RWPE2 (cell line): Measurements from ENCODE around the gene SV2C.
"Not testable (repeated sequence)": the region's sequence is repeated elsewhere in the genome, so short reads cannot be mapped to it uniquely, and the experiment has no call there.

ENCODE experiments used
- ATAC-seq: fragments of 200-7000 bp; cut with Tn5 transposase; 3 replicates; pipeline ENCODE4 v1.9.1; 2021; ENCODE audit warnings: low read depth
- DNase-seq: peaks from one replicate; pipeline ENCODE4 v3.0.0-alpha.2; 2020; ENCODE audit warnings: low spot score
- H3K27ac ChIP-seq: fragments of 450-650 bp; 2 replicates; pipeline ENCODE4 v1.5.1; 2017; ENCODE audit warnings: mild to moderate bottlenecking; ENCODE audit not compliant: poor library complexity, severe bottlenecking
- H3K27me3 ChIP-seq: fragments of 250-450 bp; sonication (Bioruptor Pico); 2 replicates; pipeline ENCODE4 v1.5.1; 2021; ENCODE audit warnings: mild to moderate bottlenecking, moderate library complexity; ENCODE audit not compliant: insufficient read depth, poor library complexity, severe bottlenecking
- H3K36me3 ChIP-seq: fragments of 250-450 bp; sonication (Bioruptor Pico); 2 replicates; pipeline ENCODE4 v1.5.1; 2020; ENCODE audit warnings: low read depth, mild to moderate bottlenecking, moderate library complexity
- H3K4me1 ChIP-seq: fragments of 250-450 bp; sonication (Bioruptor Pico); 2 replicates; pipeline ENCODE4 v1.5.1; 2021; ENCODE audit warnings: mild to moderate bottlenecking, moderate library complexity; ENCODE audit not compliant: insufficient read depth, poor library complexity, severe bottlenecking
- H3K4me3 ChIP-seq: fragments of 250-450 bp; sonication (Bioruptor Pico); 2 replicates; pipeline ENCODE4 v1.5.1; 2021; ENCODE audit warnings: mild to moderate bottlenecking, moderate library complexity; ENCODE audit not compliant: severe bottlenecking
- H3K9me3 ChIP-seq: fragments of 250-450 bp; sonication (Bioruptor Pico); 2 replicates; pipeline ENCODE4 v1.5.1; 2021; ENCODE audit warnings: mild to moderate bottlenecking, moderate library complexity; ENCODE audit not compliant: severe bottlenecking
- CTCF ChIP-seq: fragments of 450-650 bp; IDR thresholded peaks from one replicate; pipeline ENCODE4 v1.5.1; 2017; ENCODE audit warnings: mild to moderate bottlenecking, moderate library complexity; ENCODE audit not compliant: poor library complexity, severe bottlenecking

Gene SV2C

GRCh38 chr5:76085243-76085579 is 2.0 kb downstream of the SV2C start:
- ATAC-seq (no peak), DNase-seq (no peak)
- no peak overlapping the region for H3K27ac ChIP-seq
- no peaks in the 10 kb centered on the region for H3K9me3 ChIP-seq
- no peaks in the 10 kb centered on the region for H3K4me1 ChIP-seq
- peaks cover 86% of the 10 kb centered on the region for H3K27me3 ChIP-seq
- no peaks in the 10 kb centered on the region for H3K36me3 ChIP-seq
- TF ChIP-seq CTCF: no peak
- H3K4me3 ChIP-seq: no peak overlapping the region

GRCh38 chr5:76086095-76086494 is 2.9 kb downstream of the SV2C start:
- ATAC-seq (no peak), DNase-seq (no peak)
- Histone ChIP-seq H3K36me3 (no peaks in the 10 kb centered on the region), H3K9me3 (no peaks in the 10 kb centered on the region), H3K4me3 (no peak overlapping the region), H3K27me3 (peaks cover 77% of the 10 kb centered on the region), H3K27ac (no peak overlapping the region), H3K4me1 (no peaks in the 10 kb centered on the region)
- no peak for TF ChIP-seq CTCF

GRCh38 chr5:76089156-76089555 is 6.0 kb downstream of the SV2C start:
- not testable (repeated sequence) for H3K27ac ChIP-seq, H3K9me3 ChIP-seq, H3K36me3 ChIP-seq, H3K4me3 ChIP-seq, DNase-seq, ATAC-seq, H3K4me1 ChIP-seq
- H3K27me3 ChIP-seq: peaks cover 48% of the 10 kb centered on the region

GRCh38 chr5:76091351-76091750 is 8.2 kb downstream of the SV2C start:
- H3K27me3 ChIP-seq: peaks cover 35% of the 10 kb centered on the region
- no peaks in the 10 kb centered on the region for H3K9me3 ChIP-seq

GRCh38 chr5:76099286-76099702 is 16.1 kb downstream of the SV2C start:
- no peaks in the 10 kb centered on the region for H3K9me3 ChIP-seq
- no peaks in the 10 kb centered on the region for H3K4me1 ChIP-seq
- no peaks in the 10 kb centered on the region for H3K36me3 ChIP-seq
- H3K27me3 ChIP-seq: peaks cover 4% of the 10 kb centered on the region
- H3K27ac ChIP-seq: no peak overlapping the region
- DNase-seq (no peak), ATAC-seq (no peak)
- no peak for TF ChIP-seq CTCF
- H3K4me3 ChIP-seq: no peak overlapping the region

More at GRCh38 chr5:76091351-76091750, 8.2 kb downstream of the SV2C start:
- DNase-seq (no peak), ATAC-seq (no peak)
- Histone ChIP-seq H3K4me3 (no peak overlapping the region), H3K36me3 (no peaks in the 10 kb centered on the region), H3K4me1 (no peaks in the 10 kb centered on the region), H3K27ac (no peak overlapping the region)
- no peak for TF ChIP-seq CTCF

- no peak for ATAC-seq
- TF ChIP-seq CTCF: no peak
- no peaks in the 10 kb centered on the region for H3K36me3 ChIP-seq
Measured at GRCh38 chr5:76099756-76100155, 16.6 kb downstream of the SV2C start.

More at GRCh38 chr5:76099756-76100155, 16.6 kb downstream of the SV2C start:
- DNase-seq: no peak
- Histone ChIP-seq H3K27me3 (no peaks in the 10 kb centered on the region), H3K27ac (no peak overlapping the region), H3K9me3 (no peaks in the 10 kb centered on the region), H3K4me1 (no peaks in the 10 kb centered on the region), H3K4me3 (no peak overlapping the region)
